ENCODE data around the gene CIAO2A. TPM values are rescaled to one million over a fixed set of nuclear protein-coding genes. Genes with fewer than 3 reads are reported as not detected.

The CIAO2A gene
- total and polyA plus RNA-seq, 2 experiments from 2014 or later = 228 to 256 TPM

DNA sequence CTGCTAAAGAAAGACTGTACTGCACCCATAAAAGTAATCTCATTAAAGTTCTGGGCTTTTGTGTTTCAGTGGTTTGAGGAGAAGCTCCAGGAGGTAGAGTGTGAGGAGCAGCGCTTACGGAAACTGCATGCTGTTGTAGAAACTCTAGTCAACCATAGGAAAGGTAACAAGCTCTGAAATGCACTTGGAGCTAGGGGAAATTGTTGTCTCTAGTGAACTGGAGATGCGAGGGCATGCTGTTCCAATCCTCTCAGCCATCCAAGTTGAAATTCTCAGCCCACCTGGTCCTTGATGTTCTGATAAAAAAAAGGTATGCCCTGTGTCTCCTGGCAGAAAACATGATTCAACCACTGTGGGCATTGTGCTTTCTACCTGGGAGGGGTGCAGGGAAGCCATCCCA is 36.5 kb upstream of the CIAO2A start:
- no peak overlapping the region for H3K27ac ChIP-seq
- no peak overlapping the region for H3K4me3 ChIP-seq
- H3K4me1 ChIP-seq (ENCODE audit: insufficient read depth) = no peaks in the 10 kb centered on the region
- no peaks in the 10 kb centered on the region for H3K36me3 ChIP-seq (replicated peaks; ENCODE audit: insufficient read depth, low read depth)
- DNase-seq (ENCODE audit: low spot score) = no peak
- H3K27me3 ChIP-seq = no peaks in the 10 kb centered on the region
- H3K9me2 ChIP-seq (replicated peaks; ENCODE audit: insufficient read depth) = no peaks in the 10 kb centered on the region
- H3K79me2 ChIP-seq = no peaks in the 10 kb centered on the region
- H3K4me2 ChIP-seq = no peak overlapping the region
- no peak overlapping the region for H2AFZ ChIP-seq
- TF ChIP-seq, protein P1, sequence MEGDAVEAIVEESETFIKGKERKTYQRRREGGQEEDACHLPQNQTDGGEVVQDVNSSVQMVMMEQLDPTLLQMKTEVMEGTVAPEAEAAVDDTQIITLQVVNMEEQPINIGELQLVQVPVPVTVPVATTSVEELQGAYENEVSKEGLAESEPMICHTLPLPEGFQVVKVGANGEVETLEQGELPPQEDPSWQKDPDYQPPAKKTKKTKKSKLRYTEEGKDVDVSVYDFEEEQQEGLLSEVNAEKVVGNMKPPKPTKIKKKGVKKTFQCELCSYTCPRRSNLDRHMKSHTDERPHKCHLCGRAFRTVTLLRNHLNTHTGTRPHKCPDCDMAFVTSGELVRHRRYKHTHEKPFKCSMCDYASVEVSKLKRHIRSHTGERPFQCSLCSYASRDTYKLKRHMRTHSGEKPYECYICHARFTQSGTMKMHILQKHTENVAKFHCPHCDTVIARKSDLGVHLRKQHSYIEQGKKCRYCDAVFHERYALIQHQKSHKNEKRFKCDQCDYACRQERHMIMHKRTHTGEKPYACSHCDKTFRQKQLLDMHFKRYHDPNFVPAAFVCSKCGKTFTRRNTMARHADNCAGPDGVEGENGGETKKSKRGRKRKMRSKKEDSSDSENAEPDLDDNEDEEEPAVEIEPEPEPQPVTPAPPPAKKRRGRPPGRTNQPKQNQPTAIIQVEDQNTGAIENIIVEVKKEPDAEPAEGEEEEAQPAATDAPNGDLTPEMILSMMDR (IDR thresholded peaks at IDR 0.05; ENCODE audit: poor library complexity) = no peak
- TF ChIP-seq EZH2 (IDR thresholded peaks at IDR 0.05; ENCODE audit: borderline replicate concordance) (no peak), EZH2phosphoT487 (IDR thresholded peaks at IDR 0.05; ENCODE audit: low read depth, severe bottlenecking, unreplicated experiment) (no peak)
- no peaks in the 10 kb centered on the region for H4K20me1 ChIP-seq (ENCODE audit: insufficient read depth, poor library complexity, severe bottlenecking)
- no peaks in the 10 kb centered on the region for H3K9me3 ChIP-seq (ENCODE audit: low read depth)
- 97% methylated on average over 3 of the region's 3 CpGs for WGBS (ENCODE audit: low lambda C conversion rate, missing lambda C conversion rate)

DNA sequence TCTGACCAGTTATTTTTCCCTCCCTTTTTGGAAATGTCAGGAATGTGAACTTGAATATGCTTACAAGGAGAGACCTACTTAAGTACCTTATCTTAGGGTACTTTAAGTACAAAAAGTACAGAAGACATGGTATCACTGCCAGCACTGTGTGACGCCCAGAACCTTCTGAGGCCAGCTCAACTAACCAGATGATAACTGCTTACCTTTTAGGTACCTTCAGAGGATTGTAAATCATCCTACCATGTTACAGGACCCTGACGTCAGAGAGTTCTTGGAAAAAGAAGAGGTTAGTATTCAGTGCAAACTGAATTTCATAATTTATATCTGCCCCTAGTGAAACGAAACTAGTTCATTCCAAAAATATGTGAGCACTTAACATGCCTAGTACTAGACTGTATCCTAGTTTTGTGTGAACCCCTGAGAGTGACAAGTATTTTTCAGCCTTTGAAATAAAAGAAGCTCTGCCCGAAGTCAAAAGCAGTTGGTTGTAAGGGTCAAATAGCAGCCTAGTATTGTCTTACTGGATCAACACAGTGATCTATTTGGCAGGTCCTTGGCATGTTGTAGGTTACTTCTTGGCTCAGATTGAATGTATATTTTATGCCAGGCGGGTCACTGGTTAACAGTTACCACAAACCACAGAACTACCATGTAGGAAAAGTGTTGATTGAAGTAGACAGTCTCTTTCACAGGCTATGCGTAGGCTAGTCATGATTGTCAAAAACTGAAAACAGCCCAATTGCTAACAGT is 34.1 kb upstream of the CIAO2A start:
- H4K20me1 ChIP-seq (ENCODE audit: insufficient read depth, poor library complexity, severe bottlenecking) = no peaks in the 10 kb centered on the region
- no peak overlapping the region for H3K4me2 ChIP-seq
- H3K27me3 ChIP-seq = no peaks in the 10 kb centered on the region
- peak overlapping the region; percentile 47 for H3K27ac ChIP-seq
- no peaks in the 10 kb centered on the region for H3K4me1 ChIP-seq (ENCODE audit: insufficient read depth)
- no peak for TF ChIP-seq EZH2phosphoT487 (IDR thresholded peaks at IDR 0.05; ENCODE audit: low read depth, severe bottlenecking, unreplicated experiment)
- TF ChIP-seq, protein P1 (IDR thresholded peaks at IDR 0.05; ENCODE audit: poor library complexity) = no peak
- TF ChIP-seq EZH2 (IDR thresholded peaks at IDR 0.05; ENCODE audit: borderline replicate concordance) = no peak
- H3K9me2 ChIP-seq (replicated peaks; ENCODE audit: insufficient read depth) = no peaks in the 10 kb centered on the region
- H3K36me3 ChIP-seq (replicated peaks; ENCODE audit: insufficient read depth, low read depth) = no peaks in the 10 kb centered on the region
- 84% methylated on average over 6 of the region's 6 CpGs for WGBS (ENCODE audit: low lambda C conversion rate, missing lambda C conversion rate)
- H3K79me2 ChIP-seq = no peaks in the 10 kb centered on the region
- no peak for DNase-seq (ENCODE audit: low spot score)
- no peak overlapping the region for H3K4me3 ChIP-seq
- H2AFZ ChIP-seq = no peak overlapping the region
- no peaks in the 10 kb centered on the region for H3K9me3 ChIP-seq (ENCODE audit: low read depth)

DNA sequence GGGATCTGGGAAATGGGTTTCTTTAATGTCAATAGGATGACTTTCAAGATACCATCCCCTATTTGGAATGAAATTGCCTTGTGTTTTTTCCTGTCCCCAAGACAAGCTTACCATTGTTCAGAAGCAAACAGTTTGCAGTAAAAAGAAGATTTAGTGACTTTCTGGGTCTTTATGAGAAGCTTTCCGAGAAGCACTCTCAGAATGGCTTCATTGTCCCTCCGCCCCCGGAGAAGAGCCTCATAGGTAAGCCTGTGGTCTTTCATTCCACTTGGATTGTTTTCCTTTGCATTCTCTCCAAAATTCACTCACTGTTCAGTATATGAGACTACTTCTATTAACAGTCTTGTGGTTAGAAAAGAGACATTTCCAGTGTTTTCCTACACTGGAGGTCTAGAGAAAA is 32.3 kb upstream of the CIAO2A start:
- TF ChIP-seq EZH2phosphoT487 (IDR thresholded peaks at IDR 0.05; ENCODE audit: low read depth, severe bottlenecking, unreplicated experiment) = no peak
- TF ChIP-seq, protein P1 (IDR thresholded peaks at IDR 0.05; ENCODE audit: poor library complexity) = no peak
- TF ChIP-seq EZH2 (IDR thresholded peaks at IDR 0.05; ENCODE audit: borderline replicate concordance) = no peak
- Histone ChIP-seq H3K4me1 (ENCODE audit: insufficient read depth) (no peaks in the 10 kb centered on the region), H3K4me3 (no peak overlapping the region), H2AFZ (no peak overlapping the region), H3K9me2 (replicated peaks; ENCODE audit: insufficient read depth) (no peaks in the 10 kb centered on the region), H3K27ac (no peak overlapping the region), H3K36me3 (replicated peaks; ENCODE audit: insufficient read depth, low read depth) (no peaks in the 10 kb centered on the region), H3K9me3 (ENCODE audit: low read depth) (no peaks in the 10 kb centered on the region), H3K79me2 (peaks cover 4% of the 10 kb centered on the region), H3K27me3 (no peaks in the 10 kb centered on the region), H3K4me2 (no peak overlapping the region), H4K20me1 (ENCODE audit: insufficient read depth, poor library complexity, severe bottlenecking) (no peaks in the 10 kb centered on the region)
- 58% methylated on average over 3 of the region's 3 CpGs for WGBS (ENCODE audit: low lambda C conversion rate, missing lambda C conversion rate)
- no peak for DNase-seq (ENCODE audit: low spot score)
